ENCODE measurements around the gene AP3M1. TPM values are rescaled to one million over a fixed set of nuclear protein-coding genes. Genes with fewer than 3 reads are reported as not detected.

AP3M1 gene
- total RNA-seq, 2 experiments from 2014 or later: 41.8 to 42.2 TPM

- H3K36me3 Mint-ChIP-seq (ENCODE audit: low read depth): peaks cover 85% of the 10 kb centered on the region
- no peak overlapping the region for H3K27ac Mint-ChIP-seq
- peaks cover 7% of the 10 kb centered on the region for H3K4me1 Mint-ChIP-seq
- no peaks in the 10 kb centered on the region for H3K9me3 Mint-ChIP-seq
- DNase-seq: no peak
- CTCF ChIA-PET: interaction anchor here (1.0 to 2.8 kb wide), 3 partner anchors 7 to 221 kb away, joined by 3 to 9 read pairs (median 4); no protein-coding TSS in a partner anchor
- POLR2A ChIA-PET: interaction anchor here (1.3 to 3.0 kb wide), 2 partner anchors 14 to 16 kb away, joined by 5 to 12 read pairs; no protein-coding TSS in a partner anchor
- H3K27me3 Mint-ChIP-seq: no peaks in the 10 kb centered on the region
- H3K4me3 Mint-ChIP-seq: no peak overlapping the region
Measured at GRCh38 chr10:74107391-74107790, 43.2 kb downstream of the AP3M1 start.

DNA sequence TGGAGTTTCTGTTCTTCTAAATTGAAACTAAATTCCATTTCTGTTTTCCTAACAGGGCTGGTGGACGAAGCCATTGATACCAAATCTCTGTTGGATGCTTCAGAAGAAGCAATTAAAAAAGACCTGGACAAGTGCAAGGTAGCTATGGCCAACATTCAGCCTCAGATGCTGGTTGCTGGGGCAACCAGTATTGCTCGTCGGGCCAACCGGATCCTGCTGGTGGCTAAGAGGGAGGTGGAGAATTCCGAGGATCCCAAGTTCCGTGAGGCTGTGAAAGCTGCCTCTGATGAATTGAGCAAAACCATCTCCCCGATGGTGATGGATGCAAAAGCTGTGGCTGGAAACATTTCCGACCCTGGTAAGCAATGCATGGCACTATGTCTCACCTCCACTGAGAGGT is 45.6 kb downstream of the AP3M1 start:
- Mint-ChIP-seq H3K27me3 (no peaks in the 10 kb centered on the region), H3K4me3 (no peak overlapping the region), H3K4me1 (peaks cover 7% of the 10 kb centered on the region), H3K9me3 (no peaks in the 10 kb centered on the region), H3K27ac (no peak overlapping the region), H3K36me3 (ENCODE audit: low read depth) (peaks cover 73% of the 10 kb centered on the region)
- ChIA-PET CTCF (interaction anchor here (0.6 to 3.3 kb wide), 3 partner anchors 11 to 218 kb away, joined by 3 to 18 read pairs (median 12); no protein-coding TSS in a partner anchor), POLR2A (interaction anchor here (1.2 kb wide), 1 partner anchor 25 kb away, joined by 3 read pairs; no protein-coding TSS in a partner anchor)
- no peak for DNase-seq

DNA sequence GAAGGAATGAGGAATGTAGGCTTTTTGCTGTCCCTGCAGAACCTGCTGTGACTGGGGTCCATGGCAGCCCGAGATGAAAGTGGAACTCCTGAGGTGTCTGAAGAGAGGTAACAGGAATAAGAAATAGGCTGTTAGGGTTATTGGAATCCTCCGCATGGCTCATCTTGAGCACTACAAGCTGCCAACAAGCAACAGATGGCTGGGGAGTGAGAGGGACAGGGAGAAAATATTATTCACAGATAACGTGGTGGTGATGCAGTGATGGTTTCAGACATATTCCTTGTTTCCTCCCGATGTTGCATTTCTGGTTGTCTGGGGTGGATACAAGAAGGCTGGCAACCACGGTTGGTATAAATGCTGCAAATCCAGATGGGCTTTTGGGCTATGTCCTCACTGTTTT is 46.1 kb downstream of the AP3M1 start:
- Mint-ChIP-seq H3K27ac (no peak overlapping the region), H3K36me3 (ENCODE audit: low read depth) (peaks cover 72% of the 10 kb centered on the region), H3K27me3 (no peaks in the 10 kb centered on the region), H3K4me1 (peaks cover 4% of the 10 kb centered on the region), H3K4me3 (no peak overlapping the region), H3K9me3 (no peaks in the 10 kb centered on the region)
- CTCF ChIA-PET: interaction anchor here (0.6 to 3.3 kb wide), 5 partner anchors 10 to 225 kb away, joined by 3 to 18 read pairs (median 5); no protein-coding TSS in a partner anchor
- DNase-seq: no peak
- POLR2A ChIA-PET: interaction anchor here (1.2 kb wide), 1 partner anchor 25 kb away, joined by 3 read pairs; no protein-coding TSS in a partner anchor

- Mint-ChIP-seq H3K27me3 (no peaks in the 10 kb centered on the region), H3K36me3 (ENCODE audit: low read depth) (peaks cover 72% of the 10 kb centered on the region)
- POLR2A ChIA-PET: interaction anchor here (1.2 kb wide), 1 partner anchor 24 kb away, joined by 3 read pairs; no protein-coding TSS in a partner anchor
Measured at GRCh38 chr10:74103560-74104258, 46.9 kb downstream of the AP3M1 start.

DNA sequence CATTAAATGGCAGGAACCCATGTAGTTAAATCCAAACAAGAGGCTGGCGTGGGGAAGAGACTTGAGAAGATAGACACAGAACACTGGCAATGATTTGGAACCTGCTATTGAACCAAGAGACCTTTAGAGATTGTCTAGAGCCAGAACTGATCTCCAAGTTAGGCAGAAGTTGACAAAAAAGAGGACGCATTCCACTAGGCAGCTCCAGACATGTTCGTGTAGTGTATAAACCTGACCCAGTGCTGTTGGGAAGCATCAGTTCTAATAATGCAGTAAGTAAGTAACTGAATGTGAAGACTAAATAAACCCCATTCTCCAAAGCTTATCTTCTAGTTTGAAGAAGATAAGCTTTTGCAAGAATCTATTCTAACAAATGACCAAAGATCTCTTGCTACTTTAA is 50.8 kb downstream of the AP3M1 start:
- no peak overlapping the region for H3K4me3 Mint-ChIP-seq
- ChIA-PET CTCF (interaction anchor here (1.1 to 2.0 kb wide), 6 partner anchors 8 to 221 kb away, joined by 3 to 7 read pairs (median 3); no protein-coding TSS in a partner anchor), POLR2A (interaction anchor here (1.3 kb wide), 1 partner anchor 17 kb away, joined by 3 read pairs; no protein-coding TSS in a partner anchor)
- no peaks in the 10 kb centered on the region for H3K9me3 Mint-ChIP-seq
- H3K27me3 Mint-ChIP-seq: no peaks in the 10 kb centered on the region
- DNase-seq: no peak
- H3K4me1 Mint-ChIP-seq: peaks cover 7% of the 10 kb centered on the region
- H3K27ac Mint-ChIP-seq: no peak overlapping the region
- H3K36me3 Mint-ChIP-seq (ENCODE audit: low read depth): peaks cover 71% of the 10 kb centered on the region

More at GRCh38 chr10:74103560-74104258, 46.9 kb downstream of the AP3M1 start:
- no peak for DNase-seq
- CTCF ChIA-PET: interaction anchor here (0.5 to 3.3 kb wide), 16 partner anchors 10 to 255 kb away, joined by 3 to 18 read pairs (median 4); no protein-coding TSS in a partner anchor
- Mint-ChIP-seq H3K4me3 (no peak overlapping the region), H3K27ac (no peak overlapping the region), H3K4me1 (peaks cover 7% of the 10 kb centered on the region), H3K9me3 (no peaks in the 10 kb centered on the region)

DNA sequence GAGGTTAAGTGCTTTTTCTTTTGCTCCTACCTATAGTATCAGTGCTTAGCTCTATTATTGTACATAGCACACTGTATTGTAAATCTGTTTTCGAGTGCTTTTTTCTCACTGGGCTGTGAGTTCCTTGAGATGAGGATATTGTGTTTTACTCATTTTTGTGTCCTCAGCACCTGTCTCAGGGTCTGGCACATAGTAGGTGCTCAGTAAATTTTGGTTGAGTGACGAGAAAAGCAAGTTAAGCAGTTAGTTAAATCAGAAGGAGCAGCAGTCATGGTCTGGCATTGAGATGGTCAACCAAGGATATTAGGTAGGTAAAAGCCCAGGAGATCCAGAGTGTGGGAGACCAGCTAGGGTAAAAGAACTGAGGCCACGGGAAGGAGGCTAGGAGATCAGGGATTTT is 51.2 kb downstream of the AP3M1 start:
- Mint-ChIP-seq H3K27me3 (no peaks in the 10 kb centered on the region), H3K27ac (peak overlapping the region; percentile 29), H3K4me1 (peaks cover 7% of the 10 kb centered on the region), H3K9me3 (no peaks in the 10 kb centered on the region), H3K36me3 (ENCODE audit: low read depth) (peaks cover 70% of the 10 kb centered on the region), H3K4me3 (no peak overlapping the region)
- DNase-seq: no peak
- ChIA-PET POLR2A (interaction anchor here (1.3 kb wide), 1 partner anchor 17 kb away, joined by 3 read pairs; no protein-coding TSS in a partner anchor), CTCF (interaction anchor here (1.1 to 2.0 kb wide), 7 partner anchors 9 to 220 kb away, joined by 3 to 7 read pairs (median 3); no protein-coding TSS in a partner anchor)

DNA sequence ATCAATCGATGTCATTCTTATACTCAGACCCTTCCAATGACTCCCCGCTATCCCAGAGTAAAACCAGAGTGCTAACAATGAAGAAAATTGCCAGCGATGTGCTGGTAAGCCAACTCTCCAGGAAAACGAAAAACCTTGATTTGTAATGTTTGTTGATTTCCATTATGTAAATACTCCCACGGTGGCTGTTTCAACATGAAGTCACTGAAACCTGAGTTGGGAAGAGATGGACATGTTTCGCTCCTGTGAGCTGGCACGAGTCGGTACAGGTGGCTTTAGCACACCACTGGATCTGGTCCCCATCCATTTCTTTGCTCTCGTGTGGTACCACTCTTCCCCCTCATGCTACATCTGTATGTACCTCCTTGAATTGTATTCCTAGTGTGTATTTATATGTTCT is 52.9 kb downstream of the AP3M1 start:
- no peak for DNase-seq
- Mint-ChIP-seq H3K27ac (no peak overlapping the region), H3K36me3 (ENCODE audit: low read depth) (peaks cover 60% of the 10 kb centered on the region), H3K4me1 (peaks cover 7% of the 10 kb centered on the region), H3K9me3 (no peaks in the 10 kb centered on the region), H3K27me3 (no peaks in the 10 kb centered on the region), H3K4me3 (no peak overlapping the region)
- ChIA-PET POLR2A (interaction anchor here (0.9 kb wide), 1 partner anchor 27 kb away, joined by 3 read pairs; no protein-coding TSS in a partner anchor), CTCF (interaction anchor here (1.4 kb wide), 1 partner anchor 25 kb away, joined by 3 read pairs; no protein-coding TSS in a partner anchor)

- Mint-ChIP-seq H3K36me3 (ENCODE audit: low read depth) (peaks cover 67% of the 10 kb centered on the region), H3K27me3 (no peaks in the 10 kb centered on the region), H3K4me1 (peaks cover 7% of the 10 kb centered on the region), H3K4me3 (no peak overlapping the region), H3K27ac (no peak overlapping the region), H3K9me3 (no peaks in the 10 kb centered on the region)
- ChIA-PET POLR2A (interaction anchor here (0.9 kb wide), 1 partner anchor 28 kb away, joined by 3 read pairs; no protein-coding TSS in a partner anchor), CTCF (interaction anchor here (1.7 kb wide), 1 partner anchor 156 kb away, joined by 5 read pairs; no protein-coding TSS in a partner anchor)
- no peak for DNase-seq
Measured at GRCh38 chr10:74096777-74097176, 53.9 kb downstream of the AP3M1 start.

DNA sequence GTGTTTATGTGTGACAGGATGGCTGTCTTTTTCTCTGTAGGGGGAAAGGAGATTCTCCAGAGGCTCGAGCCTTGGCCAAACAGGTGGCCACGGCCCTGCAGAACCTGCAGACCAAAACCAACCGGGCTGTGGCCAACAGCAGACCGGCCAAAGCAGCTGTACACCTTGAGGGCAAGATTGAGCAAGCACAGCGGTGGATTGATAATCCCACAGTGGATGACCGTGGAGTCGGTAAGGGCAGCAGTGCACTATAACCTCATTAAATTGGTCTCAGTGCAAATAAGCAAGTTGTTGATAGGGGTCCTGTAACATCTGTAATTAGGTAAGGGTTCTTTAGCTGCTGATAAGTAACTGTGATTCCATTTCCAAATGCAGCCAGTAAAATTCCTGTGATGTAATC is 56.4 kb downstream of the AP3M1 start:
- peaks cover 65% of the 10 kb centered on the region for H3K36me3 Mint-ChIP-seq (ENCODE audit: low read depth)
- DNase-seq: no peak
- no peak overlapping the region for H3K4me3 Mint-ChIP-seq
- no peaks in the 10 kb centered on the region for H3K27me3 Mint-ChIP-seq
- no peak overlapping the region for H3K27ac Mint-ChIP-seq
- POLR2A ChIA-PET: interaction anchor here (0.9 to 1.8 kb wide), 2 partner anchors 13 to 19 kb away, joined by 3 to 6 read pairs; no protein-coding TSS in a partner anchor
- peaks cover 6% of the 10 kb centered on the region for H3K4me1 Mint-ChIP-seq
- CTCF ChIA-PET: interaction anchor here (1.5 to 2.3 kb wide), 2 partner anchors 10 to 154 kb away, joined by 4 to 12 read pairs; no protein-coding TSS in a partner anchor
- no peaks in the 10 kb centered on the region for H3K9me3 Mint-ChIP-seq

- no peaks in the 10 kb centered on the region for H3K27me3 Mint-ChIP-seq
- POLR2A ChIA-PET: interaction anchor here (0.9 to 1.8 kb wide), 2 partner anchors 13 to 20 kb away, joined by 3 to 6 read pairs; no protein-coding TSS in a partner anchor
- peaks cover 65% of the 10 kb centered on the region for H3K36me3 Mint-ChIP-seq (ENCODE audit: low read depth)
- CTCF ChIA-PET: interaction anchor here (1.5 to 2.3 kb wide), 2 partner anchors 10 to 153 kb away, joined by 4 to 12 read pairs; no protein-coding TSS in a partner anchor
- no peak for DNase-seq
- no peak overlapping the region for H3K4me3 Mint-ChIP-seq
- no peak overlapping the region for H3K27ac Mint-ChIP-seq
- peaks cover under 1% of the 10 kb centered on the region for H3K4me1 Mint-ChIP-seq
- no peaks in the 10 kb centered on the region for H3K9me3 Mint-ChIP-seq
Measured at GRCh38 chr10:74093530-74094164, 57.0 kb downstream of the AP3M1 start.

DNA sequence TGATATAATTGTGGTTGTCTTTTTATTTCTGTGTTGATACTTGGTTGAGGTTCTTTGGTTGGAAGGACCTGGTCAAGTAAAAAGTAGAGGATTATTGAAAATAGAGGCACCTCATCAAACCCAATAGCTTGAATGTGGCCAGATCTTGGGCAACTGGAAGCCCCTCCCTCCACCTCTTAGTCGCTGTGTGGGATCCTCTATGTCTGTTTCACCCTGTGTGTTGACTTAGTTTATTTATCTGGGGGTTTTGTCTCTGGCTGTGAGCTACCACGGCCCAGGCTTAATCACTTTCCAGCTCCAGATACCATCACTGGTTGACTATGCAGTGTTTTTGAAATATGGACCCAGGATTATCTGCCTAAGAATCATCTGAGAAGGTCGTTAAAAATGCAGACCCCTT is 58.3 kb downstream of the AP3M1 start:
- ChIA-PET POLR2A (interaction anchor here (1.8 kb wide), 1 partner anchor 21 kb away, joined by 6 read pairs; no protein-coding TSS in a partner anchor), CTCF (interaction anchor here (0.8 kb wide), 1 partner anchor 120 kb away, joined by 3 read pairs; no protein-coding TSS in a partner anchor)
- no peaks in the 10 kb centered on the region for H3K4me1 Mint-ChIP-seq
- no peak for DNase-seq
- H3K36me3 Mint-ChIP-seq (ENCODE audit: low read depth): peaks cover 62% of the 10 kb centered on the region
- H3K4me3 Mint-ChIP-seq: no peak overlapping the region
- H3K9me3 Mint-ChIP-seq: no peaks in the 10 kb centered on the region
- no peaks in the 10 kb centered on the region for H3K27me3 Mint-ChIP-seq
- H3K27ac Mint-ChIP-seq: no peak overlapping the region

DNA sequence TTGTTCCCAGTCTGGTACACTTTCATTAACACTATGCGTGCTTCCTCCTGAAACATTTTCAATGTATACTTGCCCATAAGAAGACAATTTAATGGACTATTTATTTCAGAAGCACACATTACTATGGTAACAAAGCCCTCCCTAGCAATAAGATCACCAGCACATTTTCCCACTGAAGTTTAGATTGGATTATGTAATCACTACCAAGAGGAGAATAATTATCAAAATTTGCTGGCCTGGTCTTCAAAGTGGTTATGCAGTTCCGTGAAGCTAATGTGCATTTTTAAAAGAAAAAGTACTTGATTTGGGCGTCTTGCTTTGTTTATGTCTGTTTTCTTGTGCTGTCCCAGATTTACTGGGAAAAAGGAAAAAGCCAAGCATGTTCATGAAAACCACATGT is 61.9 kb downstream of the AP3M1 start:
- no peak overlapping the region for H3K4me3 Mint-ChIP-seq
- H3K27ac Mint-ChIP-seq: no peak overlapping the region
- no peaks in the 10 kb centered on the region for H3K9me3 Mint-ChIP-seq
- H3K36me3 Mint-ChIP-seq (ENCODE audit: low read depth): peaks cover 50% of the 10 kb centered on the region
- no peak for DNase-seq
- POLR2A ChIA-PET: no interaction called here
- H3K4me1 Mint-ChIP-seq: peaks cover 13% of the 10 kb centered on the region
- no peaks in the 10 kb centered on the region for H3K27me3 Mint-ChIP-seq
- CTCF ChIA-PET: interaction anchor here (1.4 to 1.6 kb wide), 2 partner anchors 14 to 148 kb away, joined by 5 read pairs; no protein-coding TSS in a partner anchor
